ENCODE measurements around the gene TMEM176B.
A peak's percentile ranks its signal among the peaks of the same experiment; 100 is the strongest.

Gene TMEM176B

GRCh38 chr7:150753239-150753638, 46.9 kb downstream of the TMEM176B start:
- TF ChIP-seq EZH2 (IDR thresholded peaks at IDR 0.05; ENCODE audit: borderline replicate concordance, low read depth, low read length, severe bottlenecking) = no peak
- H3K36me3 ChIP-seq (ENCODE audit: insufficient read depth, low read length) = no peaks in the 10 kb centered on the region
- no peak overlapping the region for H3K4me3 ChIP-seq (ENCODE audit: low read depth in 1 of 2, low read length in 2 of 2)
- peaks cover 46% of the 10 kb centered on the region for H3K4me1 ChIP-seq (ENCODE audit: insufficient read depth, low read length)
- DNase-seq (no peak), ATAC-seq (ENCODE audit: insufficient read depth, low read depth) (no peak)
- no peaks in the 10 kb centered on the region for H3K27me3 ChIP-seq (ENCODE audit: insufficient read depth, low read length, poor library complexity)
- H3K4me2 ChIP-seq (ENCODE audit: insufficient read depth, low read length) = no peak overlapping the region
- H3K9me3 ChIP-seq (ENCODE audit: insufficient read depth, low read length, severe bottlenecking) = no peaks in the 10 kb centered on the region
- H3K79me2 ChIP-seq (ENCODE audit: insufficient read depth, low read length) = no peaks in the 10 kb centered on the region
- H2AFZ ChIP-seq (ENCODE audit: low read depth, low read length) = no peak overlapping the region
- H4K20me1 ChIP-seq (ENCODE audit: insufficient read depth, low read length) = no peaks in the 10 kb centered on the region
- H3K27ac ChIP-seq (ENCODE audit: low read length) = peak overlapping the region; percentile 70
- H3K9ac ChIP-seq (ENCODE audit: low read depth, low read length) = no peak overlapping the region

DNA sequence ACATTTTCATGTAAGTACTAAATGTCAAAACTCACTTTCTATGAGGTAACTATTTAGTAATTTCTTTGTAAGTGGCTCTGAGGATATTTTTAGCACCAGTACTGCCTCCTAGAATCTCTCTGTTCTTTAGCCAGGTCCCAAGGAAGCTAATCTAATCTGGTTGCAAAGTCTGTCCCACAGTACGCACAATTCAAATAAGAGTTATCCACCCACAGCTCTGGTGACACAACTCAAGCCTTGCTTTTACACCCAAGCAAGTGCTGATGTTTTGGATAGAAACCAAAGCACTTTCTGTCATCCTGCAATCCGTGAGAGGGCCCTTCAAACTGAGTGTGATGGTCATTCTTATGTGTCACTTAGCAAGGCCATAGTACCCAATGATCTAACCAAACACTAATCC, 48.5 kb downstream of the TMEM176B start:
- no peak overlapping the region for H3K9ac ChIP-seq (ENCODE audit: low read depth, low read length)
- H3K4me1 ChIP-seq (ENCODE audit: insufficient read depth, low read length) = peaks cover 39% of the 10 kb centered on the region
- no peaks in the 10 kb centered on the region for H3K79me2 ChIP-seq (ENCODE audit: insufficient read depth, low read length)
- H3K36me3 ChIP-seq (ENCODE audit: insufficient read depth, low read length) = no peaks in the 10 kb centered on the region
- H2AFZ ChIP-seq (ENCODE audit: low read depth, low read length) = no peak overlapping the region
- no peak for ATAC-seq (ENCODE audit: insufficient read depth, low read depth)
- TF ChIP-seq, protein P1, sequence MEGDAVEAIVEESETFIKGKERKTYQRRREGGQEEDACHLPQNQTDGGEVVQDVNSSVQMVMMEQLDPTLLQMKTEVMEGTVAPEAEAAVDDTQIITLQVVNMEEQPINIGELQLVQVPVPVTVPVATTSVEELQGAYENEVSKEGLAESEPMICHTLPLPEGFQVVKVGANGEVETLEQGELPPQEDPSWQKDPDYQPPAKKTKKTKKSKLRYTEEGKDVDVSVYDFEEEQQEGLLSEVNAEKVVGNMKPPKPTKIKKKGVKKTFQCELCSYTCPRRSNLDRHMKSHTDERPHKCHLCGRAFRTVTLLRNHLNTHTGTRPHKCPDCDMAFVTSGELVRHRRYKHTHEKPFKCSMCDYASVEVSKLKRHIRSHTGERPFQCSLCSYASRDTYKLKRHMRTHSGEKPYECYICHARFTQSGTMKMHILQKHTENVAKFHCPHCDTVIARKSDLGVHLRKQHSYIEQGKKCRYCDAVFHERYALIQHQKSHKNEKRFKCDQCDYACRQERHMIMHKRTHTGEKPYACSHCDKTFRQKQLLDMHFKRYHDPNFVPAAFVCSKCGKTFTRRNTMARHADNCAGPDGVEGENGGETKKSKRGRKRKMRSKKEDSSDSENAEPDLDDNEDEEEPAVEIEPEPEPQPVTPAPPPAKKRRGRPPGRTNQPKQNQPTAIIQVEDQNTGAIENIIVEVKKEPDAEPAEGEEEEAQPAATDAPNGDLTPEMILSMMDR (IDR thresholded peaks at IDR 0.05; ENCODE audit: borderline replicate concordance, extremely low read depth, low read length, poor library complexity, severe bottlenecking) = no peak
- TF ChIP-seq EZH2 (IDR thresholded peaks at IDR 0.05; ENCODE audit: borderline replicate concordance, low read depth, low read length, severe bottlenecking) = no peak
- no peak overlapping the region for H3K27ac ChIP-seq (ENCODE audit: low read length)
- no peaks in the 10 kb centered on the region for H4K20me1 ChIP-seq (ENCODE audit: insufficient read depth, low read length)
- no peak overlapping the region for H3K4me2 ChIP-seq (ENCODE audit: insufficient read depth, low read length)
- no peak overlapping the region for H3K4me3 ChIP-seq (ENCODE audit: low read depth in 1 of 2, low read length in 2 of 2)
- H3K9me3 ChIP-seq (ENCODE audit: insufficient read depth, low read length, severe bottlenecking) = no peaks in the 10 kb centered on the region
- DNase-seq = no peak
- no peaks in the 10 kb centered on the region for H3K27me3 ChIP-seq (ENCODE audit: insufficient read depth, low read length, poor library complexity)

DNA sequence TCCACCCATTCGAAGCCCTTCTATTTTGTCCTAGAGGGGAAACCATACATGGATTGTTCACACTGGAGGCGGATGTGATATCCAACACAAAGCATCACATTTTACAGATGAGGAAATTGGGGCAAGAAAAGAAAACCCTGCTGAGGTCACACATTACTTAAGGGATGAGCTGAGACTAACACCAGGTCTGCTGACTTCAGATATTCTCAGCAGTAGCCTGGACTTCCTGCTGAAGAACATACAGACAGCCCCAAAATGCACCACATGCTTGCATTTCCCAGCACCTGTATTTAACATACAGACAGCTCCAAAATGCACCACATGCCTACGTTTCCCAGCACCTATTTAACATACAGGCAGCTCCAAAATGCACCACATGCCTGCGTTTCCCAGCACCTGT, 51.8 kb downstream of the TMEM176B start:
- TF ChIP-seq, protein P1 (IDR thresholded peaks at IDR 0.05; ENCODE audit: borderline replicate concordance, extremely low read depth, low read length, poor library complexity, severe bottlenecking) = no peak
- no peak for TF ChIP-seq EZH2 (IDR thresholded peaks at IDR 0.05; ENCODE audit: borderline replicate concordance, low read depth, low read length, severe bottlenecking)
- no peak for DNase-seq
- H3K27me3 ChIP-seq (ENCODE audit: insufficient read depth, low read length, poor library complexity) = no peaks in the 10 kb centered on the region

DNA sequence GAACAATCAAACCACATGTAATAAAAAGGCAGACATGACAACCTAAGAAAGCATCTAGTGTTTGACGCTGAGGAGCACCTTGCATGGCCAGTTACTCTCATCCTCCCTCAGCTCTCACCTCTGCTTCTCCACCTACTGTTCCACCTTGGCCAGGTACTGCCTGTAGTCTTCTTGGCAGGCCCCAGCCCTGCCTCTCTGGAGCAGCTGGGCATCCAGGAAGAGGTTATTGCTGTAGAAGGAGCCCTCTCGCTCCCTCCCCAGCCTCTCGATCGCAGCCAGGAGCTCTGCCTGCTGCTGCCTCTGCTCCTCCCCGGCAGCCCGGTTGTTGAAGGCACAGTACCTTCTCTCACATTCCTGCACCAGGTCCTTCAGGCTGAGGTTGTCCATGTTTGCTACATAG, 53.2 kb downstream of the TMEM176B start:
- ATAC-seq (ENCODE audit: insufficient read depth, low read depth) = no peak
- Histone ChIP-seq H3K9ac (ENCODE audit: low read depth, low read length) (no peak overlapping the region), H3K79me2 (ENCODE audit: insufficient read depth, low read length) (peaks cover 20% of the 10 kb centered on the region), H3K36me3 (ENCODE audit: insufficient read depth, low read length) (peaks cover 33% of the 10 kb centered on the region), H2AFZ (ENCODE audit: low read depth, low read length) (no peak overlapping the region), H3K27me3 (ENCODE audit: insufficient read depth, low read length, poor library complexity) (no peaks in the 10 kb centered on the region), H3K27ac (ENCODE audit: low read length) (no peak overlapping the region), H3K4me2 (ENCODE audit: insufficient read depth, low read length) (no peak overlapping the region), H3K4me1 (ENCODE audit: insufficient read depth, low read length) (peaks cover 29% of the 10 kb centered on the region), H3K4me3 (ENCODE audit: low read depth in 1 of 2, low read length in 2 of 2) (no peak overlapping the region), H4K20me1 (ENCODE audit: insufficient read depth, low read length) (peaks cover 14% of the 10 kb centered on the region), H3K9me3 (ENCODE audit: insufficient read depth, low read length, severe bottlenecking) (no peaks in the 10 kb centered on the region)
- no peak for TF ChIP-seq EZH2 (IDR thresholded peaks at IDR 0.05; ENCODE audit: borderline replicate concordance, low read depth, low read length, severe bottlenecking)
- TF ChIP-seq, protein P1 (IDR thresholded peaks at IDR 0.05; ENCODE audit: borderline replicate concordance, extremely low read depth, low read length, poor library complexity, severe bottlenecking) = no peak
- no peak for DNase-seq

More for the DNA sequence above, 51.8 kb downstream of the TMEM176B start:
- no peak overlapping the region for H3K4me2 ChIP-seq (ENCODE audit: insufficient read depth, low read length)
- no peak overlapping the region for H3K4me3 ChIP-seq (ENCODE audit: low read depth in 1 of 2, low read length in 2 of 2)
- peak; percentile 21; the same call in 1 of the 3 replicates for ATAC-seq (ENCODE audit: insufficient read depth, low read depth)
- no peak overlapping the region for H3K9ac ChIP-seq (ENCODE audit: low read depth, low read length)
- peak overlapping the region; percentile 33; the same call in 1 of the 2 replicates for H3K27ac ChIP-seq (ENCODE audit: low read length)
- no peak overlapping the region for H2AFZ ChIP-seq (ENCODE audit: low read depth, low read length)
- H3K9me3 ChIP-seq (ENCODE audit: insufficient read depth, low read length, severe bottlenecking) = no peaks in the 10 kb centered on the region
- peaks cover 22% of the 10 kb centered on the region for H3K4me1 ChIP-seq (ENCODE audit: insufficient read depth, low read length)
- peaks cover 6% of the 10 kb centered on the region; the same call in 1 of the 2 replicates for H3K79me2 ChIP-seq (ENCODE audit: insufficient read depth, low read length)
- peaks cover 4% of the 10 kb centered on the region; the same call in 1 of the 2 replicates for H4K20me1 ChIP-seq (ENCODE audit: insufficient read depth, low read length)
- H3K36me3 ChIP-seq (ENCODE audit: insufficient read depth, low read length) = peaks cover 18% of the 10 kb centered on the region
